A549 (cell line): ENCODE measurements around the gene GRM5. TPM values are rescaled to one million over a fixed set of nuclear protein-coding genes. Genes with fewer than 3 reads are reported as not detected.

ENCODE experiments used
- ATAC-seq, 2 experiments: fragments of 200-7000 bp in 1 of 2; fragments of >200 bp in 1 of 2; cut with Nextera tagmentation in 1 of 2; cut with Tn5 transposase in 1 of 2; 3 replicates each; pipeline versions ENCODE4 v1.8.0 to v1.9.1; 2018 to 2020; ENCODE audit warnings: mild to moderate bottlenecking in 1 of 2, moderate library complexity in 1 of 2
- CTCF ChIA-PET: fragments of 300-600 bp; sonication (Branson Sonifier 250); formaldehyde crosslinking; extraction: SDS; loops from one replicate; lab custom pipeline; 2021; ENCODE audit warnings: antibody characterized with exemption, inconsistent platforms; lab: Yijun Ruan, JAX
- POLR2A ChIA-PET: fragments of 350-600 bp; formaldehyde crosslinking; extraction: SDS; loops from one replicate; lab custom pipeline; 2021; ENCODE audit warnings: antibody characterized with exemption, inconsistent platforms; lab: Yijun Ruan, JAX
- DNase-seq, 2 experiments: peaks; one replicate each; pipeline versions ENCODE4 v3.0.0 to v3.0.0-alpha.2; 2011 to 2016; ENCODE audit warnings: low read depth in 1 of 2, low spot score in 1 of 2
- FAIRE-seq: peaks from 2 replicates; lab custom pipeline; 2011; peaks lifted over from hg19 to GRCh38; lab: Jason Lieb, UNC
- H3K27ac ChIP-seq, 2 experiments: fragments of >200 bp; sonication (Bioruptor Twin); formaldehyde crosslinking; 3 replicates each; pipeline ENCODE4 v1.5.1; 2016 to 2017
- H3K4me1 ChIP-seq: fragments of >200 bp; sonication (Bioruptor Twin); formaldehyde crosslinking; 3 replicates; pipeline ENCODE4 v1.6.1; 2016
- H3K4me2 ChIP-seq: fragments of >200 bp; sonication (Bioruptor Twin); formaldehyde crosslinking; 3 replicates; pipeline ENCODE4 v1.6.1; 2016
- H3K4me3 ChIP-seq: fragments of >200 bp; sonication (Bioruptor Twin); formaldehyde crosslinking; 3 replicates; pipeline ENCODE4 v1.5.1; 2016
- H3K9me3 ChIP-seq: fragments of >200 bp; sonication (Bioruptor Twin); formaldehyde crosslinking; 3 replicates; pipeline ENCODE4 v1.6.1; 2016
- EHMT2 ChIP-seq: fragments of 200-600 bp; sonication (generic); IDR thresholded peaks from 2 replicates; pipeline ENCODE4 v1.6.1; 2016; ENCODE audit warnings: antibody characterized with exemption, low read depth, mild to moderate bottlenecking, moderate library complexity
- ELK1 ChIP-seq: fragments of 150-350 bp; IDR thresholded peaks from 2 replicates; pipeline ENCODE4 v1.6.1; 2014; ENCODE audit warnings: low read depth, mild to moderate bottlenecking, low read length
- FOXS1 ChIP-seq: fragments of 250-450 bp; sonication (Bioruptor Pico); IDR thresholded peaks from 2 replicates; pipeline ENCODE4 v1.5.0; 2020; ENCODE audit warnings: mild to moderate bottlenecking, moderate library complexity
- HEYL ChIP-seq: fragments of 250-450 bp; sonication (Bioruptor Pico); IDR thresholded peaks from 2 replicates; pipeline ENCODE4 v1.8.0; 2021; ENCODE audit warnings: mild to moderate bottlenecking, moderate library complexity
- HMGXB4 ChIP-seq: fragments of 250-450 bp; sonication (Bioruptor Pico); IDR thresholded peaks from 2 replicates; pipeline ENCODE4 v1.5.0; 2021; ENCODE audit warnings: mild to moderate bottlenecking, moderate library complexity, borderline replicate concordance
- JUNB ChIP-seq: fragments of >200 bp; sonication (Bioruptor Twin); formaldehyde crosslinking; IDR thresholded peaks from 2 replicates; pipeline ENCODE4 v1.6.1; 2016
- KDM5A ChIP-seq: fragments of 200-600 bp; sonication (generic); IDR thresholded peaks from 2 replicates; pipeline ENCODE4 v1.6.1; 2016; ENCODE audit warnings: antibody characterized with exemption, mild to moderate bottlenecking
- NPAS2 ChIP-seq: fragments of 250-450 bp; sonication (Bioruptor Pico); IDR thresholded peaks from 2 replicates; pipeline ENCODE4 v1.8.0; 2022; ENCODE audit warnings: mild to moderate bottlenecking, moderate library complexity, borderline replicate concordance
- PBX3 ChIP-seq: IDR thresholded peaks from 2 replicates; pipeline ENCODE4 v1.6.1; 2012
- POLR2A ChIP-seq: IDR thresholded peaks from 2 replicates; pipeline ENCODE4 v1.6.1; 2012; ENCODE audit warnings: mild to moderate bottlenecking, low read length
- POLR2AphosphoS2 ChIP-seq: conservative IDR thresholded peaks from 2 replicates; pipeline ENCODE4 v1.6.1; 2012; ENCODE audit warnings: low read length, improper control_type of control experiment, inconsistent platforms
- RARB ChIP-seq: fragments of 250-450 bp; sonication (Bioruptor Pico); IDR thresholded peaks from 2 replicates; pipeline ENCODE4 v1.8.0; 2021; ENCODE audit warnings: mild to moderate bottlenecking, moderate library complexity
- RNF2 ChIP-seq: fragments of 200-600 bp; sonication (generic); IDR thresholded peaks from 2 replicates; pipeline ENCODE4 v1.6.1; 2016; ENCODE audit warnings: low read depth, mild to moderate bottlenecking, antibody characterized with exemption, moderate library complexity, borderline replicate concordance
- SMC3 ChIP-seq: fragments of >200 bp; sonication (Bioruptor Twin); formaldehyde crosslinking; IDR thresholded peaks from 3 replicates; pipeline ENCODE4 v1.6.1; 2018; ENCODE audit warnings: inconsistent platforms
- SREBF2 ChIP-seq: fragments of 450-650 bp; IDR thresholded peaks from 2 replicates; pipeline ENCODE4 v1.6.1; 2014; ENCODE audit warnings: mild to moderate bottlenecking, moderate library complexity
- TP53 ChIP-seq: fragments of 250-450 bp; sonication (Bioruptor Pico); IDR thresholded peaks from 2 replicates; pipeline ENCODE4 v1.5.0; 2021; ENCODE audit warnings: mild to moderate bottlenecking, moderate library complexity
- ZNF302 ChIP-seq: fragments of 250-450 bp; sonication (Bioruptor Pico); IDR thresholded peaks from 2 replicates; pipeline ENCODE4 v1.9.0; 2021; ENCODE audit warnings: inconsistent platforms, mild to moderate bottlenecking, moderate library complexity
- WGBS: methylation state at CpG from one replicate; pipeline ENCODE4 v1.1.6; 2017; ENCODE audit errors: missing lambda C conversion rate; 5-methylcytosine and 5-hydroxymethylcytosine counted together
- polyA plus RNA-seq, 4 experiments: library from polyadenylated mRNA; depleted of rRNA in 3 of 4; stranded (reverse); fragments of >200 nt; fragmentation: RNase III in 1 of 4; extraction: RNeasy Plus Mini Kit Qiagen cat#74134 plus additional on column Dnase treatment in 1 of 4; gene quantifications; 2 replicates in 3 of 4; 3 replicates in 1 of 4; pipeline ENCODE4 v1.2.3, GENCODE V29; 2011 to 2017
- TF ChIP-seq, protein P1 (sequence below): fragments of 200-600 bp; sonication (generic); IDR thresholded peaks from 2 replicates; pipeline ENCODE4 v1.6.1; 2016; ENCODE audit warnings: antibody characterized with exemption, mild to moderate bottlenecking, moderate library complexity
- TF ChIP-seq, protein P2 (sequence below): fragments of >200 bp; sonication (Bioruptor Twin); formaldehyde crosslinking; IDR thresholded peaks from 3 replicates; pipeline ENCODE4 v1.6.1; 2016

Gene GRM5
- polyA plus RNA-seq, 2 of the 4 experiments (the other 2 are of a cell fraction) = 0.01 TPM; not detected in 1

DNA sequence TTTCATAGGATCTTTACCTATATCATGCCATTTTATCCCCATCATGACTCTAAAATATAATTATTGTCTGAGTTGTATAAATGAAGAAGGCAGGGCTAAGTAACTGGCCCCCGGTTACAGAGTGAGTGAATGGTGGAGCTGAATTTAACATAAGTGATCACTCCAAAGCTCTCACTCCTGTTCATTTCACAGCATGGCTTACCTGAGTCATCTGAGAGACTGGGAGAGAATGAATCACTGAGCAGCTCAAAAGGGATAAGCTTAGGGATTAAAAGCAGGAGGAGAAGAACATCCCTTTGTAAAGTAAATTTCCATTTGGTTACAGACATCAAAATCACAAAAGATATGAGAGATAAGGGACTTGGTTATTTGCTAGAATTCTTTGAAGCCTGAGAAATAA, 434.3 kb downstream of the GRM5 start (continued):
- no peak for TF ChIP-seq HMGXB4 (CRISPR knock-in tag)
- no peak for TF ChIP-seq RNF2
- no peak for TF ChIP-seq ELK1

DNA sequence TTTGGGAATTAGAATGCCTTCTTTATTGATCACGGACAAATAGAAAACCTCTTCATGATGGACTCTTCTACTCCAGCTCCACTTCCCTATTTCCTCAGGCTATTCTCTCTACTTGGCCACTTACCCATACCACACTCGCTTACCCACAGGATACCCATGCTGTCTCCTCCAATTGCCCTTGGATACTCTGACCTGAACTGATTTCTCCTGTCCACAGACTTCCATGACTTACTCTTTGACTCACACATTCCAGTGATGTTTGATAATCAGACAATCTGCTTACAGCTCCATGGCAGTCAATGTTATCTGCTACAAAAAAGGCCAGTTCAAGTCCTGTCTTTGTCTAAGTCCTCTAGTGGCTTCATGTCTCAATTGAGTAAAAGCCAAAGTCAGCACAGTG, 436.3 kb downstream of the GRM5 start:
- 27% methylated on average over 2 of the region's 2 CpGs for WGBS
- no peaks in the 10 kb centered on the region for H3K4me1 ChIP-seq
- FAIRE-seq = no peak
- H3K4me3 ChIP-seq = no peak overlapping the region
- TF ChIP-seq KDM5A = no peak
- TF ChIP-seq POLR2AphosphoS2 = no peak
- no peak for TF ChIP-seq EHMT2
- no peak for TF ChIP-seq SREBF2
- no peak for TF ChIP-seq TP53
- no peak for TF ChIP-seq JUNB
- no peak for TF ChIP-seq NPAS2 (CRISPR knock-in tag)
- no peak for TF ChIP-seq HEYL
- no peak for TF ChIP-seq PBX3
- TF ChIP-seq, protein P1, sequence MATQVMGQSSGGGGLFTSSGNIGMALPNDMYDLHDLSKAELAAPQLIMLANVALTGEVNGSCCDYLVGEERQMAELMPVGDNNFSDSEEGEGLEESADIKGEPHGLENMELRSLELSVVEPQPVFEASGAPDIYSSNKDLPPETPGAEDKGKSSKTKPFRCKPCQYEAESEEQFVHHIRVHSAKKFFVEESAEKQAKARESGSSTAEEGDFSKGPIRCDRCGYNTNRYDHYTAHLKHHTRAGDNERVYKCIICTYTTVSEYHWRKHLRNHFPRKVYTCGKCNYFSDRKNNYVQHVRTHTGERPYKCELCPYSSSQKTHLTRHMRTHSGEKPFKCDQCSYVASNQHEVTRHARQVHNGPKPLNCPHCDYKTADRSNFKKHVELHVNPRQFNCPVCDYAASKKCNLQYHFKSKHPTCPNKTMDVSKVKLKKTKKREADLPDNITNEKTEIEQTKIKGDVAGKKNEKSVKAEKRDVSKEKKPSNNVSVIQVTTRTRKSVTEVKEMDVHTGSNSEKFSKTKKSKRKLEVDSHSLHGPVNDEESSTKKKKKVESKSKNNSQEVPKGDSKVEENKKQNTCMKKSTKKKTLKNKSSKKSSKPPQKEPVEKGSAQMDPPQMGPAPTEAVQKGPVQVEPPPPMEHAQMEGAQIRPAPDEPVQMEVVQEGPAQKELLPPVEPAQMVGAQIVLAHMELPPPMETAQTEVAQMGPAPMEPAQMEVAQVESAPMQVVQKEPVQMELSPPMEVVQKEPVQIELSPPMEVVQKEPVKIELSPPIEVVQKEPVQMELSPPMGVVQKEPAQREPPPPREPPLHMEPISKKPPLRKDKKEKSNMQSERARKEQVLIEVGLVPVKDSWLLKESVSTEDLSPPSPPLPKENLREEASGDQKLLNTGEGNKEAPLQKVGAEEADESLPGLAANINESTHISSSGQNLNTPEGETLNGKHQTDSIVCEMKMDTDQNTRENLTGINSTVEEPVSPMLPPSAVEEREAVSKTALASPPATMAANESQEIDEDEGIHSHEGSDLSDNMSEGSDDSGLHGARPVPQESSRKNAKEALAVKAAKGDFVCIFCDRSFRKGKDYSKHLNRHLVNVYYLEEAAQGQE = no peak
- no peak for TF ChIP-seq RARB (CRISPR knock-in tag)
- TF ChIP-seq, protein P2, sequence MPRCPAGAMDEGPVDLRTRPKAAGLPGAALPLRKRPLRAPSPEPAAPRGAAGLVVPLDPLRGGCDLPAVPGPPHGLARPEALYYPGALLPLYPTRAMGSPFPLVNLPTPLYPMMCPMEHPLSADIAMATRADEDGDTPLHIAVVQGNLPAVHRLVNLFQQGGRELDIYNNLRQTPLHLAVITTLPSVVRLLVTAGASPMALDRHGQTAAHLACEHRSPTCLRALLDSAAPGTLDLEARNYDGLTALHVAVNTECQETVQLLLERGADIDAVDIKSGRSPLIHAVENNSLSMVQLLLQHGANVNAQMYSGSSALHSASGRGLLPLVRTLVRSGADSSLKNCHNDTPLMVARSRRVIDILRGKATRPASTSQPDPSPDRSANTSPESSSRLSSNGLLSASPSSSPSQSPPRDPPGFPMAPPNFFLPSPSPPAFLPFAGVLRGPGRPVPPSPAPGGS = no peak
- no peak for TF ChIP-seq ELK1
- TF ChIP-seq SMC3 = no peak
- TF ChIP-seq POLR2A = no peak
- no peak for TF ChIP-seq FOXS1
- TF ChIP-seq ZNF302 = no peak
- TF ChIP-seq, all 56 proteins: peak for 0
- H3K27ac ChIP-seq = no peak overlapping the region
- ATAC-seq (no peak), DNase-seq (no peak)
- H3K4me2 ChIP-seq = no peak overlapping the region
- ChIA-PET POLR2A (no interaction called here), CTCF (no interaction called here)
- no peaks in the 10 kb centered on the region for H3K9me3 ChIP-seq
